ENCODE results near the gene CNST. TPM values are rescaled to one million over a fixed set of nuclear protein-coding genes. Genes with fewer than 3 reads are reported as not detected.

Gene CNST
- polyA plus RNA-seq, 1 donor (not counting 4 experiments of a cell fraction or from before 2014, with no cell fraction given): 9.8 TPM

DNA sequence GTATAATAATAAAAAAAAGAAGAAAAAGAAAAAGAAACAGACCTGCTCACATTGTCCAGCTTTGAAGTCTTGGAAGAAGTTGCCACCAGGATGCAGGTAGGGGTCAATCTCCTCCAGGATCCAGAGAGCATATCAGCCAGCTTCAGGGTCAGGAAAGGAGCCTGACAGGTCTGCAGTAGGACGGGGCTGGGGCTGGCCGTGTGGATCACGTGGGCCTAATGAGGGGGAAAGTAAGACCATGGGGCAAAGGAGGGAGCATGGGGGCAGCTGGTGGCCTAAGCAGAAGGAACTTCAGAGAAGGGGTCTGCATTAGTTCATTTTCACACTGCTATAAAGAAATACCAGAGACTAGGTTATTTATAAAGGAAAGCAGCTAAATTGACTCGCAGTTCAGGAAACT, 39.9 kb upstream of the CNST start:
- H3K9ac ChIP-seq (ENCODE audit: control insufficient read depth, extremely low read depth, insufficient read depth, low read length): no peak overlapping the region
- H3K36me3 ChIP-seq (ENCODE audit: control insufficient read depth in 2 of 2, extremely low read depth in 1 of 2, insufficient read depth in 2 of 2, low read length in 2 of 2): no peaks in the 10 kb centered on the region
- H3K27ac ChIP-seq (ENCODE audit: control insufficient read depth, insufficient read depth, low read length): no peak overlapping the region
- H3K4me2 ChIP-seq (ENCODE audit: control insufficient read depth, extremely low read depth, insufficient read depth, low read depth, low read length): no peak overlapping the region
- H3K27me3 ChIP-seq (ENCODE audit: control insufficient read depth, extremely low read depth, insufficient read depth, low read length): no peaks in the 10 kb centered on the region
- FAIRE-seq: no peak
- TF ChIP-seq, protein P1, sequence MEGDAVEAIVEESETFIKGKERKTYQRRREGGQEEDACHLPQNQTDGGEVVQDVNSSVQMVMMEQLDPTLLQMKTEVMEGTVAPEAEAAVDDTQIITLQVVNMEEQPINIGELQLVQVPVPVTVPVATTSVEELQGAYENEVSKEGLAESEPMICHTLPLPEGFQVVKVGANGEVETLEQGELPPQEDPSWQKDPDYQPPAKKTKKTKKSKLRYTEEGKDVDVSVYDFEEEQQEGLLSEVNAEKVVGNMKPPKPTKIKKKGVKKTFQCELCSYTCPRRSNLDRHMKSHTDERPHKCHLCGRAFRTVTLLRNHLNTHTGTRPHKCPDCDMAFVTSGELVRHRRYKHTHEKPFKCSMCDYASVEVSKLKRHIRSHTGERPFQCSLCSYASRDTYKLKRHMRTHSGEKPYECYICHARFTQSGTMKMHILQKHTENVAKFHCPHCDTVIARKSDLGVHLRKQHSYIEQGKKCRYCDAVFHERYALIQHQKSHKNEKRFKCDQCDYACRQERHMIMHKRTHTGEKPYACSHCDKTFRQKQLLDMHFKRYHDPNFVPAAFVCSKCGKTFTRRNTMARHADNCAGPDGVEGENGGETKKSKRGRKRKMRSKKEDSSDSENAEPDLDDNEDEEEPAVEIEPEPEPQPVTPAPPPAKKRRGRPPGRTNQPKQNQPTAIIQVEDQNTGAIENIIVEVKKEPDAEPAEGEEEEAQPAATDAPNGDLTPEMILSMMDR (optimal IDR thresholded peaks at IDR 0.05 in 1 of 3, IDR thresholded peaks at IDR 0.05 in 1 of 3, conservative IDR thresholded peaks at IDR 0.05 in 1 of 3; ENCODE audit: extremely low read depth in 1 of 3, insufficient read depth in 2 of 3, low read length in 3 of 3): no peak
- TF ChIP-seq EZH2 (IDR thresholded peaks at IDR 0.05; ENCODE audit: low read length): no peak
- H2AFZ ChIP-seq (ENCODE audit: control insufficient read depth, low read length): no peak overlapping the region
- H4K20me1 ChIP-seq (ENCODE audit: control insufficient read depth, extremely low read depth, insufficient read depth, low read length): no peaks in the 10 kb centered on the region
- H3K9me3 ChIP-seq (ENCODE audit: control insufficient read depth, low read depth, low read length): peaks cover 8% of the 10 kb centered on the region
- no peak overlapping the region for H3K4me3 ChIP-seq (ENCODE audit: control insufficient read depth in 2 of 3, extremely low read depth in 1 of 3, insufficient read depth in 2 of 3, low read depth in 1 of 3, low read length in 3 of 3)
- no peak for DNase-seq (ENCODE audit: low read depth, low spot score)
- H3K9me1 ChIP-seq (ENCODE audit: control insufficient read depth, extremely low read depth, insufficient read depth, low read length): no peaks in the 10 kb centered on the region
- H3K4me1 ChIP-seq (ENCODE audit: control insufficient read depth, extremely low read depth, insufficient read depth, low read length): no peaks in the 10 kb centered on the region
- no peaks in the 10 kb centered on the region for H3K79me2 ChIP-seq (ENCODE audit: control insufficient read depth, insufficient read depth, low read length)
- dilution Hi-C loops (cut with MboI; ENCODE audit: extremely low pct_ligation_motif_present, low sequenced_read_pairs): no loop called here

DNA sequence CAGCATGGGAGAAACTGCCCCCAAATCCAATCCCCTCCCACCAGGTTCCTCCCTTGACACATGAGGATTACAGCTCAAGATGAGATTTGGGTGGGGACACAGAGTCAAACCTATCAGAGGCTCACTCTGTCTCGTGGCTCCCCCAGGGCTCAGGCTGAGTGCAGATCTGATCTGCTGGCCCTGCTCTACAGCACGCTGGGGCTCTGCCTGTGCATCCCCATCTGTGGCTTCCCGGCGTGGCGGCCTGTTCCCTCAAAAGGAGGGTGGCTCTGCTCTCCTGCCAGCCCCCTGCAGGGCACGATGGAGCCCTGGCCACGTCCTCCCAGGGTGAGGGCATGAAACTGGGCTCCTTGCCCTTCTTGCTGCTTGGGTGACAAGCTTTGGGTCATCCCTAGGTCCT, 39.3 kb upstream of the CNST start:
- DNase-seq (ENCODE audit: low read depth, low spot score): no peak
- dilution Hi-C loops (cut with MboI; ENCODE audit: extremely low pct_ligation_motif_present, low sequenced_read_pairs): no loop called here
- TF ChIP-seq, protein P1 (optimal IDR thresholded peaks at IDR 0.05 in 1 of 3, IDR thresholded peaks at IDR 0.05 in 1 of 3, conservative IDR thresholded peaks at IDR 0.05 in 1 of 3; ENCODE audit: extremely low read depth in 1 of 3, insufficient read depth in 2 of 3, low read length in 3 of 3): no peak
- TF ChIP-seq EZH2 (IDR thresholded peaks at IDR 0.05; ENCODE audit: low read length): no peak
- H3K4me3 ChIP-seq (ENCODE audit: control insufficient read depth in 2 of 3, extremely low read depth in 1 of 3, insufficient read depth in 2 of 3, low read depth in 1 of 3, low read length in 3 of 3): no peak overlapping the region
- peaks cover 8% of the 10 kb centered on the region for H3K9me3 ChIP-seq (ENCODE audit: control insufficient read depth, low read depth, low read length)
- H3K4me1 ChIP-seq (ENCODE audit: control insufficient read depth, extremely low read depth, insufficient read depth, low read length): no peaks in the 10 kb centered on the region
- no peak overlapping the region for H3K4me2 ChIP-seq (ENCODE audit: control insufficient read depth, extremely low read depth, insufficient read depth, low read depth, low read length)
- no peak overlapping the region for H3K9ac ChIP-seq (ENCODE audit: control insufficient read depth, extremely low read depth, insufficient read depth, low read length)
- H3K79me2 ChIP-seq (ENCODE audit: control insufficient read depth, insufficient read depth, low read length): no peaks in the 10 kb centered on the region
- no peak overlapping the region for H3K27ac ChIP-seq (ENCODE audit: control insufficient read depth, insufficient read depth, low read length)
- no peak for FAIRE-seq
- no peaks in the 10 kb centered on the region for H3K27me3 ChIP-seq (ENCODE audit: control insufficient read depth, extremely low read depth, insufficient read depth, low read length)
- no peaks in the 10 kb centered on the region for H3K36me3 ChIP-seq (ENCODE audit: control insufficient read depth in 2 of 2, extremely low read depth in 1 of 2, insufficient read depth in 2 of 2, low read length in 2 of 2)
- H3K9me1 ChIP-seq (ENCODE audit: control insufficient read depth, extremely low read depth, insufficient read depth, low read length): no peaks in the 10 kb centered on the region
- no peaks in the 10 kb centered on the region for H4K20me1 ChIP-seq (ENCODE audit: control insufficient read depth, extremely low read depth, insufficient read depth, low read length)
- H2AFZ ChIP-seq (ENCODE audit: control insufficient read depth, low read length): no peak overlapping the region
